PFSK-1 (cell line): Measurements from ENCODE around the gene FBLIM1.

ENCODE experiments used
- POLR2AphosphoS5 ChIP-seq: IDR thresholded peaks from 2 replicates; pipeline ENCODE4 v1.6.1; 2012; ENCODE audit warnings: low read depth, mild to moderate bottlenecking, control low read depth, low read length, moderate library complexity
- TAF1 ChIP-seq: IDR thresholded peaks from 2 replicates; pipeline ENCODE4 v1.6.1; 2012; ENCODE audit warnings: low read length, control low read depth, borderline replicate concordance; ENCODE audit not compliant: insufficient read depth

GRCh38 chr1:15820478-15820877 lies 61.9 kb downstream of the FBLIM1 start:
- TF ChIP-seq POLR2AphosphoS5 (no peak), TAF1 (no peak)
